Heart left ventricle (tissue), 16 donors: ENCODE data around the gene ADAM17. TPM values are rescaled to one million over a fixed set of nuclear protein-coding genes. Genes with fewer than 3 reads are reported as not detected.
A peak's percentile ranks its signal among the peaks of the same experiment; 100 is the strongest.

Experiments
- ATAC-seq, 4 donors: fragments of 200-7000 bp; cut with Tn5 transposase; one replicate each; pipeline ENCODE4 v1.9.1; 2020 to 2022; ENCODE audit warnings: moderate library complexity in 4 of 4, mild to moderate bottlenecking in 3 of 4, moderate number of reproducible peaks in 1 of 4
- DNase-seq, 5 donors: peaks; one replicate each; pipeline ENCODE4 v3.0.0-alpha.2; 2020
- H3K27ac ChIP-seq, 12 donors: fragments of 200-600 bp; sonication (generic) in 4 of 12; one replicate each; pipeline versions ENCODE4 v1.5.0 to v1.8.0; 2016 to 2022; ENCODE audit warnings: mild to moderate bottlenecking in 2 of 12
- H3K27me3 ChIP-seq, 9 donors: fragments of 200-600 bp; sonication (generic) in 2 of 9; one replicate each; pipeline versions ENCODE4 v1.5.1 to v1.8.0; 2016 to 2022; ENCODE audit warnings: mild to moderate bottlenecking in 3 of 9
- H3K36me3 ChIP-seq, 9 donors: fragments of 200-600 bp; sonication (generic) in 2 of 9; one replicate each; pipeline versions ENCODE4 v1.5.0 to v1.8.0; 2018 to 2022; ENCODE audit warnings: mild to moderate bottlenecking in 2 of 9
- H3K4me1 ChIP-seq, 12 donors: fragments of 200-600 bp; sonication (generic) in 4 of 12; one replicate each; pipeline versions ENCODE4 v1.5.0 to v1.8.0; 2016 to 2022; ENCODE audit warnings: mild to moderate bottlenecking in 3 of 12
- H3K4me3 ChIP-seq, 12 donors: fragments of 200-600 bp; sonication (generic) in 4 of 12; one replicate each; pipeline versions ENCODE4 v1.5.0 to v1.8.0; 2017 to 2022; ENCODE audit warnings: mild to moderate bottlenecking in 9 of 12, moderate library complexity in 4 of 12
- H3K9me3 ChIP-seq, 12 donors: fragments of 200-600 bp; sonication (generic) in 4 of 12; one replicate each; pipeline versions ENCODE4 v1.5.0 to v1.8.0; 2016 to 2022; ENCODE audit warnings: mild to moderate bottlenecking in 1 of 12
- POLR2A ChIP-seq, 2 donors: fragments of 450-650 bp; IDR thresholded peaks; one replicate each; pipeline ENCODE4 v1.6.1; 2017; ENCODE audit warnings: antibody characterized with exemption in 2 of 2, mild to moderate bottlenecking in 2 of 2, moderate library complexity in 2 of 2
- WGBS, 4 donors: extraction: QIAGEN DNeasy Blood & Tissue Kit in 2 of 4; methylation state at CpG; one replicate each; pipeline versions ENCODE4 v1.1.5 to v1.1.7; 2013 to 2018; 5-methylcytosine and 5-hydroxymethylcytosine counted together
- intact Hi-C, 10 donors: fragments of 100-400 bp; cut with DNase I; formaldehyde crosslinking; loops; one replicate each; pipeline versions ENCODE4 v1.11.1 to v1.14.2; 2022
- polyA plus RNA-seq, 2 donors: library from polyadenylated mRNA; stranded (reverse); fragments of 200-250 nt; gene quantifications; one replicate each; pipeline ENCODE4 v1.2.3, GENCODE V29; 2013
- total RNA-seq, 9 donors: library from RNA; depleted of rRNA in 2 of 9; stranded (reverse); fragments of >200 nt in 2 of 9; fragmentation: NEBNext Ultra II Directional in 3 of 9; extraction: Animal tissue kit (Norgen Biotek cat#: 25700) in 3 of 9; gene quantifications; one replicate each; pipeline versions ENCODE4 v1.1.0 to v1.2.4, GENCODE V29; 2016 to 2023
- TF ChIP-seq, protein P1 (sequence below), 12 donors: fragments of 200-600 bp; sonication (generic) in 4 of 12; IDR thresholded peaks; one replicate each; pipeline versions ENCODE4 v1.5.0 to v1.8.0; 2018 to 2022; ENCODE audit warnings: antibody characterized with exemption in 12 of 12, mild to moderate bottlenecking in 5 of 12
- donor health status: ischemic (EF 13 %, LVEDD 7.1; RV severe dilation, severe dysfunction).
- donor health status: healthy with polysubstance abuse.
- donor health status: DM: no; HTN: yes; CAD: no.
- donor health status: DM: no; HTN: no; CAD: no.
- donor health status: ischemic (EF 25% LVEDD 6.9; RV normal size, moderate dysfunction).
- donor health status: ischemic (EF 25% LVEDD 5.7; RV mildly dilated, moderate dysfunction).
- donor health status: healthy.
- donor health status: DM: yes; HTN: yes; CAD: no.
- donor health status: ischemic (EF 35%, LVEDD 5.7; RV mildly dilated, moderate dysfunction).
- donor health status: nonischemic (EF 11% LVEDD 7.7; RV severe dilation, severe dysfunction).
- donor health status: DM: yes; HTN: yes; CAD: no.
- donor health status: PGD.
- donor health status: ischemic (EF 29% LVEDD 5.4; RV normal size, mild dysfunction).
- donor health status: nonischemic (EF 23%, LVEDD 6.1; RV moderate dilation, normal function).

Gene ADAM17
- total and polyA plus RNA-seq, 11 donors: 6.5 to 22.4 (median 15.0) TPM

DNA sequence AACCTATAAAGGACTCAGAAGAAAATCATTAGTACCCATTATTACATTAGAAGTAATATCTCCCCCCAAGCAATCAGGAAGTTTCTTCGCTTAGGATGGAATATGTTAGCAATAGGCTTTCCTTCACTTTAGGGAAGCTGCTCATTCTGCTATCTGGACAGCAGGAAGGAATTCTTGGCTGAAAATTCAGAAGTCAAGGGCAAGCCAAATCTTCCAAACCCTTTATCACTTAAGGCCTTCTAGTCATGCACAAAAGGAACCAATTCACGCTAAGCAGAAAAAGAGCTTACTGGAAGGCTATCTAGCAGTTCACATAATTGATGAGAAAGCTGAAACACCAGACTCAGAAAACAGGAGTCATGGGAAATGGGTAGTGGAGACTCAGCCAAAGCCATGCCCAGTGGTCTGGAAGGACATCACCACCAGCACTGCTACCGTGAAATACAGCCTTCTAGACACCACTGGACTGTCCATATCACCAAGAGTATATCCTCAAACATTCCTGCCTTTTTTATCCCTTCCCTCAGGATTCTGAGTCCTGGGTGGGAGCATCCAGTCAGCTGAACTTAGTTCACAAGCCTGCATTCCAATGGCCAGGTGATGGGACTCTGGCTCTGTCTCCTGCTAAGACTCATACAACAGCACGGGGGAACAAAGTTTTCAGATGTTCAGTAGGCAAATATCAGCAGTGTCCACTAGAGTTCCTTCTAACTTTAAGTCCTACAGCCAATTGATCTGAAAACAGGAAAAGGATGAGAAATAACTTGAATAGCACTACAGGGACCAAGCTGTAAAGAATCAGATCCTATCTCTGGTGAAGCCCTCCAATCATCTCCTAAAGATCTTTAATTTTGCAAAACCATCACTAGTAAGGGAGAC, 14.8 kb upstream of the ADAM17 start:
- Histone ChIP-seq H3K36me3 (peaks cover 0 to 6% (median 0%) of the 10 kb centered on the region in 9 donors), H3K9me3 (no peaks in the 10 kb centered on the region), H3K4me3 (no peak overlapping the region), H3K27ac (no peak overlapping the region), H3K4me1 (peaks cover 0 to 37% (median 17%) of the 10 kb centered on the region in 12 donors), H3K27me3 (no peaks in the 10 kb centered on the region)
- intact Hi-C loops: no loop called here
- DNase-seq (no peak), ATAC-seq (no peak)
- no peak for TF ChIP-seq POLR2A (IDR thresholded peaks at IDR 0.05)
- TF ChIP-seq, protein P1, sequence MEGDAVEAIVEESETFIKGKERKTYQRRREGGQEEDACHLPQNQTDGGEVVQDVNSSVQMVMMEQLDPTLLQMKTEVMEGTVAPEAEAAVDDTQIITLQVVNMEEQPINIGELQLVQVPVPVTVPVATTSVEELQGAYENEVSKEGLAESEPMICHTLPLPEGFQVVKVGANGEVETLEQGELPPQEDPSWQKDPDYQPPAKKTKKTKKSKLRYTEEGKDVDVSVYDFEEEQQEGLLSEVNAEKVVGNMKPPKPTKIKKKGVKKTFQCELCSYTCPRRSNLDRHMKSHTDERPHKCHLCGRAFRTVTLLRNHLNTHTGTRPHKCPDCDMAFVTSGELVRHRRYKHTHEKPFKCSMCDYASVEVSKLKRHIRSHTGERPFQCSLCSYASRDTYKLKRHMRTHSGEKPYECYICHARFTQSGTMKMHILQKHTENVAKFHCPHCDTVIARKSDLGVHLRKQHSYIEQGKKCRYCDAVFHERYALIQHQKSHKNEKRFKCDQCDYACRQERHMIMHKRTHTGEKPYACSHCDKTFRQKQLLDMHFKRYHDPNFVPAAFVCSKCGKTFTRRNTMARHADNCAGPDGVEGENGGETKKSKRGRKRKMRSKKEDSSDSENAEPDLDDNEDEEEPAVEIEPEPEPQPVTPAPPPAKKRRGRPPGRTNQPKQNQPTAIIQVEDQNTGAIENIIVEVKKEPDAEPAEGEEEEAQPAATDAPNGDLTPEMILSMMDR (IDR thresholded peaks at IDR 0.05): no peak
- WGBS, 4 donors: 62 to 79% (median 68%) methylated on average over 4 of the region's 4 CpGs

DNA sequence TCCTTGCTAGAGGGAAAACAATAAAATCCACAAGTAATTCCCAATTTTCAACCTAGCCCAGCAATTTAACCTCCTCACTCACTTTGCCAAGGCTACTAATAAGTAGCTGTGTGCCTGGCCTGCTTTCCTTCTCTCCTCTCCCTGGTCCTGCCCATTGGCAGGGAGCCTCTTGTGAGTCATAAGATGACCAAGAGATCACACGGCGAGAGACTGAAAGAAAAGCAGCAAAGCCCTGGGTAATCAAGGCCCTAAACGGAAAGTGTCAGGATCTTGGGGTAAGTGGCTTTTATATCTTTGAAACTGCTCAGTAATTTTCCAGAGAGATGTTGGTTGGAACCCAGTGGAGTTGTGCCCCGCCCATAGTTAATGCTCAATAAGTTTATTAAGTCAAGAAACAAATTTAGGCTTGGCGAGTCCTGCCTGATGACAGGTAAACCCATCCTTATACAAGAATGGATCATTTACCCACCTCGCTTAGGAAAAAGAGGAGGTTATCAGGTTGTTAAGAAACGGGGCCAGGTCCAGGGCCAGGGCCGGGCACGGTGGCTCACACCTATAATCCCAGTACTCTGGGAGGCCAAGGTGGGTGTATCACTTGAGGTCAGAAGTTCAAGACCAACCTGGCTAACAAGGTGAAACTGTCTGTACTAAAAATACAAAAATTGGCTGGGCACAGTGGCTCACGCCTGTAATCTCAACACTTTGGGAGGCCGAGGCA, 10.0 kb upstream of the ADAM17 start:
- peak in 4 of 5 donors; percentile 72 to 85 (median 82) for DNase-seq
- H3K9me3 ChIP-seq: no peaks in the 10 kb centered on the region
- intact Hi-C loops: loop anchor here in 1 of 10 donors (10.0 kb wide), 1 partner anchor 179 kb away; no protein-coding TSS in a partner anchor
- peaks cover 0 to 6% (median 0%) of the 10 kb centered on the region in 9 donors for H3K36me3 ChIP-seq
- peak overlapping the region in 11 of 12 donors; percentile 36 to 85 (median 69) for H3K27ac ChIP-seq
- TF ChIP-seq POLR2A (IDR thresholded peaks at IDR 0.05): no peak
- TF ChIP-seq, protein P1 (IDR thresholded peaks at IDR 0.05): no peak
- H3K27me3 ChIP-seq: no peaks in the 10 kb centered on the region
- peak overlapping the region in 5 of 12 donors; percentile 7 to 32 (median 19) for H3K4me3 ChIP-seq
- 72 to 82% (median 79%) methylated on average over 11 of the region's 11 CpGs for WGBS, 4 donors
- peaks cover 0 to 18% (median 7%) of the 10 kb centered on the region in 12 donors for H3K4me1 ChIP-seq
- ATAC-seq: peak; percentile 76 to 97 (median 94)

DNA sequence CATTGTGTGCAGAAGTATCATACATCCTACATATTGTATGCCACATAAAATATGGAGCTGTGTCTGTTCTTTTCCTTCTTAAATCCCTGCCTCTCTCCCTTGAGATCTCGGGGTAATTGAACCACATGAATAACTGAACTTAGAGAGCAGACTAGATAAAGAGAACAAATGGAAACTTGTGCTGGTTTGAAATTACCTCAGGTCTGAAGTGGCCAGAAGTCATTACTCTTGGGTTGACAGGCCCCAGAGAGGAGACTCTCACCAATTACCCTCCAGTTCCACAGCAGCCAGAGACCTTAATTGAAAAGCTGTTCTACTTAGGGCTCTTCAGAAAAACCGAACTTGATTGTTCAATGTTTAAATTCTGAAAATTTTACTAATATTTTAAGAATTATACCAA, 5.0 kb upstream of the ADAM17 start:
- 78 to 88% (median 84%) methylated on average over 2 of the region's 2 CpGs for WGBS, 4 donors
- intact Hi-C loops: loop anchor here in 1 of 10 donors (10.0 kb wide), 1 partner anchor 184 kb away; no protein-coding TSS in a partner anchor
- Histone ChIP-seq H3K9me3 (no peaks in the 10 kb centered on the region), H3K36me3 (no peaks in the 10 kb centered on the region), H3K4me1 (peaks cover 0 to 25% (median 10%) of the 10 kb centered on the region in 12 donors), H3K4me3 (no peak overlapping the region), H3K27me3 (no peaks in the 10 kb centered on the region), H3K27ac (no peak overlapping the region)
- no peak for DNase-seq
- TF ChIP-seq POLR2A (IDR thresholded peaks at IDR 0.05): no peak
- TF ChIP-seq, protein P1 (IDR thresholded peaks at IDR 0.05): no peak
- no peak for ATAC-seq
